ENCODE data around the gene WDR87. TPM values are rescaled to one million over a fixed set of nuclear protein-coding genes. Genes with fewer than 3 reads are reported as not detected.

WDR87 gene
- total and polyA plus RNA-seq, 9 of the 15 experiments (the other 6 are each of a cell fraction or from before 2014, with no cell fraction given): not detected

DNA sequence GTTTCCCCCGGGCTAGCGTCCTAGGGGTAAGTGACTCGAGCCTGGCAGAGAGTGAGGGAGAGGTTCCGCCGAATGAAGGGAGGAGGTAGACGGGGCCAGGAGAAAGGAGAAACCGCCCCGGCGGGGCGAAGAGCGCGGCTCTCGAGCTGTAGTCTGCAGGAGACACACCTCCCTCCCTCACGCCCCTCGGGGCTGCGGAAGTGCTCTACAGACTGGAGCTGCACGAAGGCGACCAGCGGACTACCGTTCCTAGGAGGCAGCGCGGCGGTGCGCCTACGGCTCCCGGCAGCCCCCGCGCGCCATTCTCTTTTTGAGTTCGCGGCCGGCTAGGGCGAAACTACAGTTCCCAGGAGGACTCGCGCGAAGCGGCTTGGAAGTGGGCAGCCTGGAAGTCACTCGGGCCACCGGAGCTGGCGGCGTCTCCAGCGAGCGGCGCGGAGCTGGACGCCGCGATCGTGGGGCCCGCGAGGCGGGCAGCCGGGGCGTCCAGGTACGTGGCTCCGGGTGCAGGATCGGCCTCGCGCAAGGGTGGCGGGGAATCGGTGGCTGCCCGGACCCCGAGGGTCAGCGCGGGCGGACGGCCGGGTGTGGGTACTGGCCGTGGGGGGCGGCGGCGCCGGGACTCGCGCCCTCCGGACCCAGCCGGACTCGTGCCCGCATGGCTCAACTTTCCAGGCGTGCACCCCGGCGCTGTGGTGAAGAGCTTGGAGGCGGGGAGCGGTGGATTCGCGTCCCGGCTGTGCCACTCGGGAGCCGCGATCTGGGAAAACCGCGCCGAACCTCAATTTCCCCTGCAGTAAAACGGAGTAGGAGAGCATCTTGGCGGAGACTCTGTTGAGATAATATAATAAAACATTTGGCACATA, 708 bp upstream of the WDR87 start, which contains the start of gene SIPA1L3 (continued):
- TF ChIP-seq, protein P1, sequence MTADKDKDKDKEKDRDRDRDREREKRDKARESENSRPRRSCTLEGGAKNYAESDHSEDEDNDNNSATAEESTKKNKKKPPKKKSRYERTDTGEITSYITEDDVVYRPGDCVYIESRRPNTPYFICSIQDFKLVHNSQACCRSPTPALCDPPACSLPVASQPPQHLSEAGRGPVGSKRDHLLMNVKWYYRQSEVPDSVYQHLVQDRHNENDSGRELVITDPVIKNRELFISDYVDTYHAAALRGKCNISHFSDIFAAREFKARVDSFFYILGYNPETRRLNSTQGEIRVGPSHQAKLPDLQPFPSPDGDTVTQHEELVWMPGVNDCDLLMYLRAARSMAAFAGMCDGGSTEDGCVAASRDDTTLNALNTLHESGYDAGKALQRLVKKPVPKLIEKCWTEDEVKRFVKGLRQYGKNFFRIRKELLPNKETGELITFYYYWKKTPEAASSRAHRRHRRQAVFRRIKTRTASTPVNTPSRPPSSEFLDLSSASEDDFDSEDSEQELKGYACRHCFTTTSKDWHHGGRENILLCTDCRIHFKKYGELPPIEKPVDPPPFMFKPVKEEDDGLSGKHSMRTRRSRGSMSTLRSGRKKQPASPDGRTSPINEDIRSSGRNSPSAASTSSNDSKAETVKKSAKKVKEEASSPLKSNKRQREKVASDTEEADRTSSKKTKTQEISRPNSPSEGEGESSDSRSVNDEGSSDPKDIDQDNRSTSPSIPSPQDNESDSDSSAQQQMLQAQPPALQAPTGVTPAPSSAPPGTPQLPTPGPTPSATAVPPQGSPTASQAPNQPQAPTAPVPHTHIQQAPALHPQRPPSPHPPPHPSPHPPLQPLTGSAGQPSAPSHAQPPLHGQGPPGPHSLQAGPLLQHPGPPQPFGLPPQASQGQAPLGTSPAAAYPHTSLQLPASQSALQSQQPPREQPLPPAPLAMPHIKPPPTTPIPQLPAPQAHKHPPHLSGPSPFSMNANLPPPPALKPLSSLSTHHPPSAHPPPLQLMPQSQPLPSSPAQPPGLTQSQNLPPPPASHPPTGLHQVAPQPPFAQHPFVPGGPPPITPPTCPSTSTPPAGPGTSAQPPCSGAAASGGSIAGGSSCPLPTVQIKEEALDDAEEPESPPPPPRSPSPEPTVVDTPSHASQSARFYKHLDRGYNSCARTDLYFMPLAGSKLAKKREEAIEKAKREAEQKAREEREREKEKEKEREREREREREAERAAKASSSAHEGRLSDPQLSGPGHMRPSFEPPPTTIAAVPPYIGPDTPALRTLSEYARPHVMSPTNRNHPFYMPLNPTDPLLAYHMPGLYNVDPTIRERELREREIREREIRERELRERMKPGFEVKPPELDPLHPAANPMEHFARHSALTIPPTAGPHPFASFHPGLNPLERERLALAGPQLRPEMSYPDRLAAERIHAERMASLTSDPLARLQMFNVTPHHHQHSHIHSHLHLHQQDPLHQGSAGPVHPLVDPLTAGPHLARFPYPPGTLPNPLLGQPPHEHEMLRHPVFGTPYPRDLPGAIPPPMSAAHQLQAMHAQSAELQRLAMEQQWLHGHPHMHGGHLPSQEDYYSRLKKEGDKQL (CRISPR knock-in tag; IDR thresholded peaks at IDR 0.05; ENCODE audit: borderline replicate concordance): no peak
- TF ChIP-seq RBBP5 (IDR thresholded peaks at IDR 0.05; ENCODE audit: borderline replicate concordance, insufficient read depth, low read length, poor library complexity, severe bottlenecking) (peak; percentile 79), FOXA3 (CRISPR knock-in tag; conservative IDR thresholded peaks at IDR 0.05 in 1 of 2, IDR thresholded peaks at IDR 0.05 in 1 of 2) (no peak), TBP (optimal IDR thresholded peaks at IDR 0.05; ENCODE audit: low read depth, low read length) (peak; percentile 74), ZNF76 (CRISPR knock-in tag; IDR thresholded peaks at IDR 0.05; ENCODE audit: borderline replicate concordance) (0 out of 2 replicates have a peak, but pooled peaks have one; percentile 59), ZBTB1 (CRISPR knock-in tag; IDR thresholded peaks at IDR 0.05; ENCODE audit: borderline replicate concordance, low read depth) (no peak), ZBTB7A (IDR thresholded peaks at IDR 0.05; ENCODE audit: borderline replicate concordance, control insufficient read depth, low read depth, low read length) (peak; percentile 10; the same call in 1 of the 2 replicates), ZNF224 (CRISPR knock-in tag; IDR thresholded peaks at IDR 0.05) (no peak), ZNF639 (CRISPR knock-in tag; conservative IDR thresholded peaks at IDR 0.05 in 1 of 2, IDR thresholded peaks at IDR 0.05 in 1 of 2) (peak in 1 of 2 experiments; percentile 94; a peak in 2 of 4 replicates), EP400 (IDR thresholded peaks at IDR 0.05) (no peak), FIP1L1 (IDR thresholded peaks at IDR 0.05; ENCODE audit: low read depth, low read length, poor library complexity, severe bottlenecking) (peak; percentile 51), EZH2 (IDR thresholded peaks at IDR 0.05; ENCODE audit: borderline replicate concordance, low read depth, low read length) (no peak), ZBTB17 (CRISPR knock-in tag; IDR thresholded peaks at IDR 0.05) (0 out of 2 replicates have a peak, but pooled peaks have one; percentile 75), JUN (IDR thresholded peaks at IDR 0.05; ENCODE audit: borderline replicate concordance, low read depth, low read length) (peak; percentile 5; the same call in 1 of the 2 replicates), JUN (CRISPR knock-in tag; IDR thresholded peaks at IDR 0.05; ENCODE audit: borderline replicate concordance) (no peak)
- TF ChIP-seq, protein P2, sequence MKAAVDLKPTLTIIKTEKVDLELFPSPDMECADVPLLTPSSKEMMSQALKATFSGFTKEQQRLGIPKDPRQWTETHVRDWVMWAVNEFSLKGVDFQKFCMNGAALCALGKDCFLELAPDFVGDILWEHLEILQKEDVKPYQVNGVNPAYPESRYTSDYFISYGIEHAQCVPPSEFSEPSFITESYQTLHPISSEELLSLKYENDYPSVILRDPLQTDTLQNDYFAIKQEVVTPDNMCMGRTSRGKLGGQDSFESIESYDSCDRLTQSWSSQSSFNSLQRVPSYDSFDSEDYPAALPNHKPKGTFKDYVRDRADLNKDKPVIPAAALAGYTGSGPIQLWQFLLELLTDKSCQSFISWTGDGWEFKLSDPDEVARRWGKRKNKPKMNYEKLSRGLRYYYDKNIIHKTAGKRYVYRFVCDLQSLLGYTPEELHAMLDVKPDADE (conservative IDR thresholded peaks at IDR 0.05; ENCODE audit: control insufficient read depth, low read depth, low read length): peak; percentile 98; the same call in 1 of the 2 replicates

Measured in K562 (cell line).